ENCODE data around the gene DCPS.

- TF ChIP-seq FOXJ3 (CRISPR knock-in tag; IDR thresholded peaks at IDR 0.05) (no peak), YY1 (IDR thresholded peaks at IDR 0.05; ENCODE audit: low read depth) (peak; percentile 40; the same call in 1 of the 2 replicates), GATA2 (CRISPR knock-in tag; IDR thresholded peaks at IDR 0.05) (no peak), EZH2phosphoT487 (IDR thresholded peaks at IDR 0.05; ENCODE audit: borderline replicate concordance, low read depth) (no peak)
Measured at GRCh38 chr11:126318574-126319373, 14.9 kb downstream of the DCPS start.

All from SK-N-SH (cell line).